ENCODE data around the gene DRC1.

DNA sequence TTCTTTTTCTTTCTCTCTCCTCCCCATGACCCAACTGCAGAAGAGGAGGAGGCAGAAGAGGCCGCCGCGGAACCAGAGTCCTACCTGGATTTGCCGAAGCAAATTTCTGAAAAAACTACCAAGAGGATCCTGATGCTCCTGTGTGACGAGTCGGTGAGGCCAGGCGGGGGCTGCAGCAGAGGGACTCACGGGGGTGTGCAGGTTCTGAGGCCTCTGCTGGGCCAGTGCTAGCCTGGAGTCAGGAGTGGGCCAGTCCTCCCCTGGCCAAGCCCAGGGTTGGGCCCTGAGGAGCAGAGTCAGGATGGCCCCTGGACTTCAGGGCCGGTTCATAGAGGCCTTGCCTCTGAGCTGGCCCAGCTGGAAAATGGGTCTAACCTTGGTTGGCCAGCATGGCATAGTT is 46.9 kb downstream of the DRC1 start:
- TF ChIP-seq, protein P1, sequence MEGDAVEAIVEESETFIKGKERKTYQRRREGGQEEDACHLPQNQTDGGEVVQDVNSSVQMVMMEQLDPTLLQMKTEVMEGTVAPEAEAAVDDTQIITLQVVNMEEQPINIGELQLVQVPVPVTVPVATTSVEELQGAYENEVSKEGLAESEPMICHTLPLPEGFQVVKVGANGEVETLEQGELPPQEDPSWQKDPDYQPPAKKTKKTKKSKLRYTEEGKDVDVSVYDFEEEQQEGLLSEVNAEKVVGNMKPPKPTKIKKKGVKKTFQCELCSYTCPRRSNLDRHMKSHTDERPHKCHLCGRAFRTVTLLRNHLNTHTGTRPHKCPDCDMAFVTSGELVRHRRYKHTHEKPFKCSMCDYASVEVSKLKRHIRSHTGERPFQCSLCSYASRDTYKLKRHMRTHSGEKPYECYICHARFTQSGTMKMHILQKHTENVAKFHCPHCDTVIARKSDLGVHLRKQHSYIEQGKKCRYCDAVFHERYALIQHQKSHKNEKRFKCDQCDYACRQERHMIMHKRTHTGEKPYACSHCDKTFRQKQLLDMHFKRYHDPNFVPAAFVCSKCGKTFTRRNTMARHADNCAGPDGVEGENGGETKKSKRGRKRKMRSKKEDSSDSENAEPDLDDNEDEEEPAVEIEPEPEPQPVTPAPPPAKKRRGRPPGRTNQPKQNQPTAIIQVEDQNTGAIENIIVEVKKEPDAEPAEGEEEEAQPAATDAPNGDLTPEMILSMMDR (IDR thresholded peaks at IDR 0.05) = no peak
- TF ChIP-seq POLR2A (IDR thresholded peaks at IDR 0.05) = no peak

Measured in lower leg skin (tissue), 3 donors.